ENCODE results near the gene EVA1B. TPM values are rescaled to one million over a fixed set of nuclear protein-coding genes. Genes with fewer than 3 reads are reported as not detected.

Gene EVA1B
- total RNA-seq, 1 experiment from 2014 or later = 32.0 TPM

- ATAC-seq (peak; percentile 71), DNase-seq (ENCODE audit: low spot score) (peak; percentile 38)
- H3K27me3 Mint-ChIP-seq (ENCODE audit: low read depth) = no peaks in the 10 kb centered on the region
- H3K4me3 Mint-ChIP-seq = no peak overlapping the region
- no peaks in the 10 kb centered on the region for H3K9me3 Mint-ChIP-seq
- ChIA-PET CTCF (interaction anchor here (0.7 to 5.0 kb wide), 8 partner anchors 10 to 141 kb away, joined by 3 to 76 read pairs (median 4); partner anchors contain the start of genes EVA1B, LSM10 and THRAP3), POLR2A (interaction anchor here (0.6 kb wide), 1 partner anchor 20 kb away, joined by 4 read pairs; no protein-coding TSS in a partner anchor)
- no peaks in the 10 kb centered on the region; the same call in 1 of the 2 replicates for H3K36me3 Mint-ChIP-seq
- TF ChIP-seq STAT6 (CRISPR knock-in tag; conservative IDR thresholded peaks at IDR 0.05; ENCODE audit: low read depth) (no peak), IRF1 (CRISPR knock-in tag; IDR thresholded peaks at IDR 0.05) (no peak), CREM (CRISPR knock-in tag; IDR thresholded peaks at IDR 0.05) (no peak), ZBTB43 (CRISPR knock-in tag; IDR thresholded peaks at IDR 0.05) (no peak), RELA (CRISPR knock-in tag; IDR thresholded peaks at IDR 0.05; ENCODE audit: borderline replicate concordance) (no peak), ZNF425 (CRISPR knock-in tag; conservative IDR thresholded peaks at IDR 0.05) (no peak)
- peaks cover 25% of the 10 kb centered on the region for H3K4me1 Mint-ChIP-seq
- H3K27ac Mint-ChIP-seq = peak overlapping the region; percentile 95
Observed at GRCh38 chr1:36366091-36366661, 42.7 kb upstream of the EVA1B start.

GRCh38 chr1:36365381-36365780 lies 41.9 kb upstream of the EVA1B start:
- no peak for ATAC-seq
- POLR2A ChIA-PET = no interaction called here
- H3K36me3 Mint-ChIP-seq = no peaks in the 10 kb centered on the region; the same call in 1 of the 2 replicates
- no peak for TF ChIP-seq TEAD4 (CRISPR knock-in tag; IDR thresholded peaks at IDR 0.05)
- TF ChIP-seq KAT7 (CRISPR knock-in tag; IDR thresholded peaks at IDR 0.05; ENCODE audit: borderline replicate concordance) = no peak
- TF ChIP-seq STAT6 (CRISPR knock-in tag; conservative IDR thresholded peaks at IDR 0.05; ENCODE audit: low read depth) = no peak
- TF ChIP-seq HMGA2 (CRISPR knock-in tag; IDR thresholded peaks at IDR 0.05) = no peak
- TF ChIP-seq HMGXB4 (CRISPR knock-in tag; IDR thresholded peaks at IDR 0.05) = no peak
- no peak for TF ChIP-seq GRHL2 (CRISPR knock-in tag; IDR thresholded peaks at IDR 0.05; ENCODE audit: insufficient replicate concordance, severe bottlenecking)
- no peak for TF ChIP-seq TEAD1 (CRISPR knock-in tag; IDR thresholded peaks at IDR 0.05)
- TF ChIP-seq FOXJ3 (CRISPR knock-in tag; IDR thresholded peaks at IDR 0.05; ENCODE audit: borderline replicate concordance) = no peak
- TF ChIP-seq TP53 (CRISPR knock-in tag; IDR thresholded peaks at IDR 0.05) = no peak
- no peak for TF ChIP-seq ZNF671 (CRISPR knock-in tag; IDR thresholded peaks at IDR 0.05)
- no peak for TF ChIP-seq MYBL2 (CRISPR knock-in tag; IDR thresholded peaks at IDR 0.05)
- no peak for TF ChIP-seq E2F1 (CRISPR knock-in tag; IDR thresholded peaks at IDR 0.05)
- TF ChIP-seq ESRRA (CRISPR knock-in tag; IDR thresholded peaks at IDR 0.05; ENCODE audit: borderline replicate concordance) = no peak
- TF ChIP-seq EMX1 (CRISPR knock-in tag; IDR thresholded peaks at IDR 0.05) = no peak

More at GRCh38 chr1:36365381-36365780, 41.9 kb upstream of the EVA1B start:
- H3K4me1 Mint-ChIP-seq = peaks cover 24% of the 10 kb centered on the region
- no peak overlapping the region for H3K4me3 Mint-ChIP-seq
- H3K27ac Mint-ChIP-seq = peak overlapping the region; percentile 95
- DNase-seq (ENCODE audit: low spot score) = no peak
- CTCF ChIA-PET = interaction anchor here (1.5 to 5.0 kb wide), 2 partner anchors 15 to 35 kb away, joined by 4 to 72 read pairs; no protein-coding TSS in a partner anchor
- H3K9me3 Mint-ChIP-seq = no peaks in the 10 kb centered on the region
- no peaks in the 10 kb centered on the region for H3K27me3 Mint-ChIP-seq (ENCODE audit: low read depth)

Measured in WTC11 (cell line).